DOHH2 (cell line): ENCODE results near the gene SDCCAG8.

ENCODE experiments used
- H3F3A ChIP-seq: fragments of 200-600 bp; sonication (generic), shearing (Covaris generic); 2 replicates; pipeline ENCODE4 v1.6.0; 2016; ENCODE audit warnings: antibody characterized with exemption, mild to moderate bottlenecking; ENCODE audit not compliant: control insufficient read depth, insufficient read depth
- H3K27ac ChIP-seq: fragments of 200-600 bp; sonication (generic); 2 replicates; pipeline ENCODE4 v1.5.1; 2014; ENCODE audit warnings: low read depth, mild to moderate bottlenecking, low read length, moderate library complexity
- H3K27me3 ChIP-seq: fragments of 200-600 bp; sonication (generic); 2 replicates; pipeline ENCODE4 v1.6.1; 2014; ENCODE audit warnings: mild to moderate bottlenecking, low read length, mixed read lengths; ENCODE audit not compliant: control insufficient read depth
- H3K36me3 ChIP-seq: fragments of 200-600 bp; sonication (generic); 2 replicates; pipeline ENCODE4 v1.6.1; 2014; ENCODE audit warnings: mild to moderate bottlenecking, low read length, moderate library complexity, mixed read lengths; ENCODE audit not compliant: control insufficient read depth
- H3K4me1 ChIP-seq: fragments of 200-600 bp; sonication (generic); 2 replicates; pipeline ENCODE4 v1.6.1; 2014; ENCODE audit warnings: mild to moderate bottlenecking, low read length, mixed read lengths; ENCODE audit not compliant: control insufficient read depth
- H3K4me2 ChIP-seq: fragments of 200-600 bp; sonication (generic); 2 replicates; pipeline ENCODE4 v1.6.0; 2014; ENCODE audit warnings: mild to moderate bottlenecking, low read length, moderate library complexity
- H3K4me3 ChIP-seq: fragments of 200-600 bp; sonication (generic); 2 replicates; pipeline ENCODE4 v1.5.1; 2014; ENCODE audit warnings: mild to moderate bottlenecking, low read length, mixed read lengths
- H3K79me2 ChIP-seq: fragments of 200-600 bp; sonication (generic); 2 replicates; pipeline ENCODE4 v1.6.1; 2014; ENCODE audit warnings: mild to moderate bottlenecking, low read length, mixed read lengths; ENCODE audit not compliant: control insufficient read depth
- H3K9me2 ChIP-seq: fragments of 200-600 bp; sonication (generic); replicated peaks from 2 replicates; pipeline ENCODE4 v1.6.1; 2014; ENCODE audit warnings: mild to moderate bottlenecking, low read length, mixed read lengths; ENCODE audit not compliant: control insufficient read depth
- H3K9me3 ChIP-seq: fragments of 200-600 bp; sonication (generic); 2 replicates; pipeline ENCODE4 v1.6.1; 2014; ENCODE audit warnings: antibody characterized with exemption, low read length, mixed read lengths; ENCODE audit not compliant: control insufficient read depth, insufficient read depth
- H4K20me1 ChIP-seq: fragments of 200-600 bp; sonication (generic); 2 replicates; pipeline ENCODE4 v1.6.0; 2014; ENCODE audit warnings: low read depth, mild to moderate bottlenecking, antibody characterized with exemption, low read length, moderate library complexity; ENCODE audit not compliant: control insufficient read depth, insufficient read depth
- EZH2phosphoT487 ChIP-seq: fragments of 200-600 bp; sonication (generic); IDR thresholded peaks from 2 replicates; pipeline ENCODE4 v1.6.1; 2017; ENCODE audit warnings: borderline replicate concordance, mild to moderate bottlenecking, antibody characterized with exemption, low read length, moderate library complexity, mixed read lengths
- TF ChIP-seq, protein P1 (sequence below): fragments of 200-600 bp; sonication (generic); IDR thresholded peaks from one replicate; pipeline ENCODE4 v1.5.1; 2014; ENCODE audit warnings: antibody characterized with exemption, mild to moderate bottlenecking, low read depth, low read length; ENCODE audit not compliant: poor library complexity, severe bottlenecking

SDCCAG8 gene

DNA sequence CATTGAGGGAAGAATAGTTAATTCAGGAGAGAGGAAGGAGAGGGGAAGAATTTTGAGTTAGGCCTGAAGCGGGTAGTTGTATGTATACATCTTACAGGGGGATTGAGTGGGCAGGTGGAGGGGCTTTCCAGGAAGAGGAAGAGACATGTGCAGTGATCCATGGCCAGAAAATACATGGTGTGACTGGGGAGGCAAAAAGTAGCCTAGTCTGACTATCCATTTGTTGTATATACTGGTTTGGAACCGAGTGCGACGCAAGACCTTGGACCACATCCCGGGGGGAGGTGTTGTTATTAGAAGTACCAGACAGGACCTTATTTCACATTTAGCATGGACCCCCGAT is 158.3 kb downstream of the SDCCAG8 start:
- TF ChIP-seq EZH2phosphoT487: no peak
- TF ChIP-seq, protein P1, sequence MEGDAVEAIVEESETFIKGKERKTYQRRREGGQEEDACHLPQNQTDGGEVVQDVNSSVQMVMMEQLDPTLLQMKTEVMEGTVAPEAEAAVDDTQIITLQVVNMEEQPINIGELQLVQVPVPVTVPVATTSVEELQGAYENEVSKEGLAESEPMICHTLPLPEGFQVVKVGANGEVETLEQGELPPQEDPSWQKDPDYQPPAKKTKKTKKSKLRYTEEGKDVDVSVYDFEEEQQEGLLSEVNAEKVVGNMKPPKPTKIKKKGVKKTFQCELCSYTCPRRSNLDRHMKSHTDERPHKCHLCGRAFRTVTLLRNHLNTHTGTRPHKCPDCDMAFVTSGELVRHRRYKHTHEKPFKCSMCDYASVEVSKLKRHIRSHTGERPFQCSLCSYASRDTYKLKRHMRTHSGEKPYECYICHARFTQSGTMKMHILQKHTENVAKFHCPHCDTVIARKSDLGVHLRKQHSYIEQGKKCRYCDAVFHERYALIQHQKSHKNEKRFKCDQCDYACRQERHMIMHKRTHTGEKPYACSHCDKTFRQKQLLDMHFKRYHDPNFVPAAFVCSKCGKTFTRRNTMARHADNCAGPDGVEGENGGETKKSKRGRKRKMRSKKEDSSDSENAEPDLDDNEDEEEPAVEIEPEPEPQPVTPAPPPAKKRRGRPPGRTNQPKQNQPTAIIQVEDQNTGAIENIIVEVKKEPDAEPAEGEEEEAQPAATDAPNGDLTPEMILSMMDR: no peak
- no peaks in the 10 kb centered on the region for H3K36me3 ChIP-seq
- no peaks in the 10 kb centered on the region for H4K20me1 ChIP-seq
- no peak overlapping the region for H3K4me2 ChIP-seq
- no peak overlapping the region for H3K4me3 ChIP-seq
- H3K9me3 ChIP-seq: no peaks in the 10 kb centered on the region
- no peaks in the 10 kb centered on the region for H3K79me2 ChIP-seq
- H3K27ac ChIP-seq: no peak overlapping the region
- H3K27me3 ChIP-seq: no peaks in the 10 kb centered on the region
- H3K9me2 ChIP-seq: no peaks in the 10 kb centered on the region
- no peaks in the 10 kb centered on the region for H3K4me1 ChIP-seq
- H3F3A ChIP-seq: no peaks in the 10 kb centered on the region

DNA sequence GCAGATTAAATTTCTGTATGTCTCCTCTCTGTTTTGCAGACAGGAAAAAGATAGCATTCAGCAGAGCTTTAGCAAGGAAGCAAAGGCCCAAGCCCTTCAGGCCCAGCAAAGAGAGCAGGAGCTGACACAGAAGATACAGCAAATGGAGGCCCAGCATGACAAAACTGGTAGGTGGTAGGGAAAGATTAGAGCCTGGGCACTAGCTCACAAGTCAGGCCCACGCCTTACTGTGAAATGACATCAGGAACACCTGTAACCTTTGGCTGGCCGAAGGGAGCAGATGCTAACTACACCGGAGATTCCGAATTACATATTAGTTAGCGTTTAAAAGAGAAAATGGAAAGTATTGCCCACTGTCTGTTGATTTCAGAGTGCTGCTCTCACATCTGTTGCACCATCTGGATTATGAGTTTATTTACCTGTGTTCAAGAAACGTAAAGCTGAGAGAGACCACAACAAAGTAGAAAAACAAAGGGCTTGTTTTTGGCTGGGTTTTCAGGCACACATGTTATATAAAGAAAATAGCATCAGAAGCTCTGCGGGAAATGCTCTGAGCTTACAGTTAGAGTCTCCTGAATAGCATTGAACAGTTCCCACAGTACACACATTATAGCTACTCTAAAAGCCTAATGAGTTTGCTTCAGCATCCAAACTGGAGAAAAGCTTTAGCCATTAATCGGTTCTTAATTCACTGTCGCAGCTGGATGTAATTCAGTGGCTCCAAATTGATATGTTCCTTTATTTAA is 160.0 kb downstream of the SDCCAG8 start:
- no peaks in the 10 kb centered on the region for H4K20me1 ChIP-seq
- H3F3A ChIP-seq: no peaks in the 10 kb centered on the region
- H3K4me1 ChIP-seq: no peaks in the 10 kb centered on the region
- no peaks in the 10 kb centered on the region for H3K36me3 ChIP-seq
- H3K79me2 ChIP-seq: no peaks in the 10 kb centered on the region
- H3K4me3 ChIP-seq: no peak overlapping the region
- no peak overlapping the region for H3K4me2 ChIP-seq
- no peaks in the 10 kb centered on the region for H3K9me2 ChIP-seq
- TF ChIP-seq, protein P1: no peak
- TF ChIP-seq EZH2phosphoT487: no peak
- no peaks in the 10 kb centered on the region for H3K27me3 ChIP-seq
- no peaks in the 10 kb centered on the region for H3K9me3 ChIP-seq
- no peak overlapping the region for H3K27ac ChIP-seq

DNA sequence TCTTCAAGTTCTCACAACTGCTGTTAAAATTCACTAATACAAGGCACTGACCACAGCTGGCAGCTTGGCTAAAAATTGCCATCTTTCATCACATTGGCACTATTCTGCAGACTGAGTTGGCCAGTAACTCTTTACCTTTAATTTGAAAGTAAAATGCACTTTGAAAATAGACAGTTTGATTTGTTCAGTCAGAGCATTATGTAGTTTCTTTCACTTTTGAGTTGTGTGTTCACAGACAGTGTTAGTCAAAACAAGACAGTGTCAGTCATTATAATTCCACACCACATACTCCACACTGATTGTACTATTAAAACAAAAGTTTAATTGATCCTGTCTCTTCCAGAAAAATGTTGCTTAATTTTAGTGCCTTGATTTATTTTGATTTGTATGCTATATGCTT is 160.7 kb downstream of the SDCCAG8 start:
- no peaks in the 10 kb centered on the region for H4K20me1 ChIP-seq
- no peak overlapping the region for H3K4me3 ChIP-seq
- no peak for TF ChIP-seq EZH2phosphoT487
- no peaks in the 10 kb centered on the region for H3K9me3 ChIP-seq
- no peaks in the 10 kb centered on the region for H3K36me3 ChIP-seq
- H3K4me2 ChIP-seq: no peak overlapping the region
- H3K27ac ChIP-seq: no peak overlapping the region
- H3K27me3 ChIP-seq: no peaks in the 10 kb centered on the region
- no peaks in the 10 kb centered on the region for H3K9me2 ChIP-seq
- no peaks in the 10 kb centered on the region for H3K4me1 ChIP-seq
- no peaks in the 10 kb centered on the region for H3K79me2 ChIP-seq
- H3F3A ChIP-seq: no peaks in the 10 kb centered on the region

DNA sequence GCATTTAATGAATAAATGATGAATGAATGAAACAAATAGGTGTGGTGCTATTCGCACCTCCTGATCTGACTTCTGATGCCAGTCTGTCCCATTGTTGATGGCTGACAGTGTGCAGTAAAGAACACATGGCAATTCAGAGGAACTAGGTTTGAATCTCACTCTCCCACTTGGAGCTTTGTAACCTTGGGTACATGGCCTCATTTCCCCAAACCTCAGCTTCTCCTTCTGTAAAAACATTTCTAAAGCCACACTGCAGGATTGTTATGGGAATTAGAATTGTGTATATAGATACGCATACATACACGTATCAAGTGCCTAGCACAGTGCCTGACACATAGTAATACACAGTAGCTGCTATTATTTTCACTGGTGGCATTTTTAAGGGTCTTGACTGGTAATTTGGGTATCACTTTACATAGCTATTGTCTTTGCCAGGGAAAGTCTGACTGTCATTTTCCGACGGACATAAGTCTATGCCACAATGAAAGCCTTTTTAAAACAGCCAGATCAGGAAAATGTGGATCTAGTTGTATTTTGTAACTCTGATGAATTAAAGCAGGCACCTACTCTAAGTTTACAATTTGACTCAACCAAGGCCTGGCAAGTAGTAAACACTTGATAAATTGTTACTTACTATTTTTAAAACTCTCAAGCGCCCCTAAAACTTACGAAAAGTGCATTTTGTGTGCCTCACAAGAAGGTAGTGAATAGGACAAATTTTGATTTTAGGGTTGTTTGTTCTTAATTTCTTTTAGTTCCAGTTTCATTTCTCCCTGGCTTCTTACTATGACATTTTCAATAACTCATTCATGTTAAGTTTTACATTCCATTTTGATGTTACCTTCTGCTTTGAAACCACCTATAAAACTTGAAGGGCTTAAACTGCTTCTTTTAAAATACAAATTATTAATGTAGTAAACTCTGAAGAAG is 164.4 kb downstream of the SDCCAG8 start:
- no peaks in the 10 kb centered on the region for H3K9me2 ChIP-seq
- H3F3A ChIP-seq: no peaks in the 10 kb centered on the region
- H3K4me2 ChIP-seq: no peak overlapping the region
- H3K36me3 ChIP-seq: no peaks in the 10 kb centered on the region
- no peaks in the 10 kb centered on the region for H3K27me3 ChIP-seq
- H4K20me1 ChIP-seq: no peaks in the 10 kb centered on the region
- no peaks in the 10 kb centered on the region for H3K4me1 ChIP-seq
- H3K27ac ChIP-seq: no peak overlapping the region
- no peak for TF ChIP-seq EZH2phosphoT487
- TF ChIP-seq, protein P1: no peak
- H3K79me2 ChIP-seq: no peaks in the 10 kb centered on the region
- H3K4me3 ChIP-seq: no peak overlapping the region
- H3K9me3 ChIP-seq: no peaks in the 10 kb centered on the region
